ENCODE results near the gene AURKB. TPM values are rescaled to one million over a fixed set of nuclear protein-coding genes. Genes with fewer than 3 reads are reported as not detected.

AURKB gene
- polyA plus RNA-seq, 4 donors: 25.7 to 35.6 (median 31.6) TPM

DNA sequence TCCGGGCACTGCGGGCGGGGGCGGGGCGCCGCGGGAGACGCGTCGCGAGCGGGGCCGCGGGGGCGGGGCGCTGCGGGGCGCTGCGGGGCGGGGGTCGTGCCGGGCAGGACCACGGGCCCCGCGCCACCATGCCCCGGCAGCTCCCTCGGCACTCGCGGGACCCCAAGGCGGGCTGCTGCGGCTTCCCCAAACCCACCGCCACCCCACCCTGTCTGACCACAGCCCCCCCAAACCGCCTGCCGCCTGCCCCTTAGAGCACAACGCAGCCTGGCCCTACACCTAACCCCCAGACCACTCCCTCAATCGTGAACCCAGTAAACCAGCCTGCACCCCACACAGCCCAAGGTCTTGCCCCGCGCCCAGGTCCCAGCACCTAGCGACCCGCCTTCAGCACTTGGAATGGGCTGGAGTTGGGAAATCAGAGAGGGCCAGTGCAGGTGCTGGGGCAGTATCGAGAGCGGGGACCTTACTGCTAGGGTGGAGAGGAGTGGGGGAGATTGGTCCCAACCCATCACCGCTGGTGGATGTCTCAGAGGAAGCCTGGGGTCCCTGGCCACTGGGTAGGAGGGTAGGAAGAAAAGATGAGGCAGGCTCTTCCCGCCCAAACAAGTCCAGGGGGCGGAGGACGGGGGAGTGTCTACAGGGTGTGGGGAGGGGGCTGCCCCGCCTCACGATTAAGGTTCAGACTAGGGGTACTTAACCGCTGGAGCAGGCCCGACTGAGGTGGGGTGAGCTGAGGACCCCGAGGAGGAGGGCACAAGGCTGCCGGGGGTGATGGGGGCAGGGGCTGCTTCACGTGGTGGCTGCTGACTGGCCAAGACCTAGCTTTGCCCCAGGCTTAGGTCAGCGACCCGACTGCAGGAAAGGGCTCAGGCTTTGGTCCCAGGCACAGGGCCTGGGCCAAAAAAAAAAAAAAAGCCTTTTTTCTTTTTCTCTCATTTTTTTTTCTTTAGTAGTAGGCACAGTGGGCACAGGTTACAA lies 47.1 kb downstream of the AURKB start:
- DNase-seq (ENCODE audit: low read depth in 4 of 4, low spot score in 3 of 4): no peak

DNA sequence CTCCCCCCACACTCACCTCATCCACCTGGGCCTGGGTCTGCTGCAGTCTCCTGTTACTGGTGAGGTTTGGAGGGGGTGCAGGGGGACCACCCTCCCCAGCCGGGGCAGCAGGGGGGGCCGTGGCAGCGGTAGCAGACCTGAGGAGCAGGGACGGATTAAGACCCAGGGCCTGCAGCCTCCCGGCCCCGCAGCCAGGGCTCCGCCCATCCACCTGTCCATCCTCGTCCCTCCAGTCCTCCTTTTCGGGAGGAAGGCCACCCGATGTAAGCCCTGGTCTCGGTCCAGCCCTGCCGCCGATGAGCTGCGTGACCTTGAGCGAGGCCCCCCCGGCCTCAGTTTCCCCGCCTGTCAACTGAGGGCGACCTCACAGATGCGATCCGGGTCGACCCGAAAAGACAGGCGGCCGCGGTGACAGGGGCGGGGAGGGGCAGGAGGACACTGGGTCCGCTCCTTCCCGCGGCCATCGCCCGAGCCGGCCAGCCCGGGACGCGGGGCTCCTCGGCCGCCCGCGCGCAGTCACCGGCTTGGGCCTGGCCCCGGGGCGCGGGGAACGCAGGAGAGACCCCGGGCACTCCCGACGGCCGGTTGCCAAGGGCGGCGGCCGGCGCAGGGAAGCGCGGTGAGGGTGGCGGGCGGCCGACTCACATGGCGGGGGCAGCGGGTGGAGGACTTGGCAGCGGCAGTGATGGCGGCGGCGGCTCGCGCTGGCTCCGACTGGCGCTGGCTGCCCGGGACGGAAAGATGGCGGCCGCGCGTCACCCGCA lies 48.0 kb downstream of the AURKB start, which contains the start of gene VAMP2:
VAMP2 (minus strand) TSS at position 716 of the 764 bp plus-strand sequence; CDS start at position 647, 69 bp downstream.
- no peak for DNase-seq (ENCODE audit: low read depth in 4 of 4, low spot score in 3 of 4)

GRCh38 chr17:8161289-8162232 lies 48.8 kb downstream of the AURKB start:
- no peak for DNase-seq (ENCODE audit: low read depth in 4 of 4, low spot score in 3 of 4)

GRCh38 chr17:8160741-8161221 lies 49.6 kb downstream of the AURKB start:
- no peak for DNase-seq (ENCODE audit: low read depth in 4 of 4, low spot score in 3 of 4)

GRCh38 chr17:8160224-8160577 lies 50.2 kb downstream of the AURKB start:
- DNase-seq (ENCODE audit: low read depth in 4 of 4, low spot score in 3 of 4): no peak

DNA sequence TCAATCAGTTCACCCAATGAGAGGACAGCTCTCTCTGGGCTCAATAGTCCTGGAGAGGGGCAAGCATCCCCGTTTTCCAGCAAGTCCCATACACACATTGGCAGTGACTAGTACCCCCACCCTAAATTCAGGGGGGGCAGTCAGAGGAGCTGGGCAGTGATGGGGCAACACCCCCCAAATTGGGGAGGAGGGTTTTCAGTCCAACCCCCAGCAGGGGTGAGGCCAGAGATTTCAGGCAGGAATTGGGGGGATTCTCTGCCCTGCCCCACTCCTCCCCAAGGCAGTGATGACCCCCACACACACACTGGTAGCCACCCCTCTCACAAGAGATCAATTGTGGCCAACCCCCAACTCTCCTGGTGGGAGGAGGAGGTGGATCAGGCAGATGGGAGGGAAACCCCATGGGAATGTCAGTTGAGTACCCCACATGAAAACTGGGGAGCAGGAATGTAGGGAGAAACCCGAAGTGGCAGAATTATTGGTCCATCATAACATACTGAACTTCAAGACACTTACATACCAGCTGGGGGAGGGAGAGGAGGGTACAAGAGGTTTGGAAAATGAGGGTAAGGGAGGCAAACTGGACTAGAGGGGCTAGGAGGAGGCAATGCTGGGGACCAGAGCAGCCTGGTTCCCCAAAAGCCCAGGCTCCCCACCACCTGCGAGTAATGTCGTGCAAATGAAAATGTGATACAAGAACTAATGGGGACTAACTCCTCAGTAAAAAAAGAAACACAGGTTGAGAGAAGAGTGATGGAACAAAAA lies 50.7 kb downstream of the AURKB start:
- DNase-seq (ENCODE audit: low read depth in 4 of 4, low spot score in 3 of 4): no peak

GRCh38 chr17:8159032-8159400 lies 51.4 kb downstream of the AURKB start:
- no peak for DNase-seq (ENCODE audit: low read depth in 4 of 4, low spot score in 3 of 4)

DNA sequence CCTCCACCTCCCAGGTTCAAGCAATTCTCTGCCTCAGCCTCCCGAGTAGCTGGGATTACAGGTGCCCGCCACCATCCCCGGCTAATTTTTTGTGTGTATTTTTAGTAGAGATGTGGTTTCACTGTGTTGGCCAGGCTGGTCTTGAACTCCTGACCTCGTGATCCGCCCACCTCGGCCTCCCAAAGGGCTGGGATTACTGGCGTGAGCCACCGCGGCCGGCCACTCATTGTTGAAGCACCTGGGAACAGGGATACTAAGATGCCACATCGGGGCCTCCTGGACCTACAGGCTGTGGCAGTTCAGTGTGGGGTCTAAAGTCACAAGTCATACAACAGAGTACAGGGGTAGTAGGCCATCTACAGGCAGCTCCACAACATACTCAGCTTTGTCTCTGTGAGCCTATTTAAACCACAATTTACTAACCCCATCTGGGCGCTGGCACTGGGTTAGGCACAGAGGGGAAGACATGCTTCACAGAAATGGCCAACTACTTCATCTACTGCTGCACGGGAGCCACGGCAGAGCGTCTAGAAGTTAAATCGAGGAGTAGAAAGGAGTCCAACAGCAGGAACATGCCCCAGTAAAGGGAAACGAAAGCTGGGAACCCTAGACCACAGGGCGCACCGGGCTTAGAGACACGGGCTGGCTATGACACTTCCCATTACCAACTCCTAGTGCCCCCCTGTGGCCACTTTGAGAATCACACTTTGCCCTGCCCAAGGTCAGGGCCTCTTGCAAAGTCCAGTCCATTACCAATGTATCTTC lies 51.9 kb downstream of the AURKB start:
- DNase-seq (ENCODE audit: low read depth in 4 of 4, low spot score in 3 of 4): no peak

GRCh38 chr17:8156246-8156992 lies 54.0 kb downstream of the AURKB start:
- DNase-seq (ENCODE audit: low read depth in 4 of 4, low spot score in 3 of 4): peak; percentile 99 to 100 (median 100)

GRCh38 chr17:8155996-8156245 lies 54.5 kb downstream of the AURKB start:
- no peak for DNase-seq (ENCODE audit: low read depth in 4 of 4, low spot score in 3 of 4)

DNA sequence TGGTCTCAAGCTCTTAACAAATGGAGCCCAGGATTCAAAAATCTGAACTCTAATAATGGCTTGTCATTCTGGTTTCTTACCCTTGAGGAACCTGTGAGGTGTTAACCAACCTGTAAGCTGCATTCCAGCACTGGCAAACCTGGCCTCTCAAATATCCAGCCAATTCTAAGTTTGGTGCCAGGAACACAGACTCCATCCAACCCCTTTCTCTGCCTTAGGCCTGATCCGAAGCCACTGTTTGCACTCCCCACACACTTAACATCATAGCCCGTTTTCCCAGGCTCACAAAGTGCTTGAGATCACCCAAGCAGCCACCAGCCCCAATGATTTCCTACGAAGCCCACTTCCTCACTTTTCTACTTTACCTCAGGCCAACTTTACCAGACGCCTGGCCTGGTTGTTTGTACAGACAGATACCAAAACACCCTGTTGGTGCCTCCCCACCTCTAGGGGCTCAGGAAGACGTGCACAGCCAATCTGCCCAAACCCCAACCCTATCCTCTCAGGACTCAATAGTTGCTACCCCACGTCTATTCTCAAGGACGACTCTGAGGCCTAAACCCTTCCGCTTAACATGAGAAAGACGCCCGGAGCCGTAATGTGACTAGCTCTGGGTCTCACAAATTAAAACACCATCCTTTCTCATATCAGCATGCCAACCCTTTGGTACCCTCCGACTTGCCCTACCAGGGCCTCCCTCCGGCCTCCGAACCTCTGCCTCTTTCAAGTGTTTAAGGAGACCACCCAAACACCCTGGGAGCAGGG lies 55.0 kb downstream of the AURKB start:
- DNase-seq (ENCODE audit: low read depth in 4 of 4, low spot score in 3 of 4): no peak

Other genes starting within 250 kb of the AURKB start
- under 1 TPM in 3 of 4 donors, not detected in 1; 0.10 to 0.34 (median 0.18) TPM for gene GUCY2D, start 208.0 kb downstream of the AURKB start, polyA plus RNA-seq (ENCODE audit: insufficient read length in 4 of 4)
- gene ALOX15B, start 171.5 kb downstream of the AURKB start, polyA plus RNA-seq (ENCODE audit: insufficient read length in 4 of 4): 1 to 10 TPM in 1 of 4 donors, under 1 TPM in 2, not detected in 1; 0.72 to 1.8 (median 0.95) TPM
- gene ALOX12B, start 122.9 kb downstream of the AURKB start, polyA plus RNA-seq (ENCODE audit: insufficient read length in 4 of 4): 1 to 10 TPM in 1 of 4 donors, under 1 TPM in 2, not detected in 1; 0.54 to 1.1 (median 0.72) TPM
- gene ALOXE3, start 92.1 kb downstream of the AURKB start, polyA plus RNA-seq (ENCODE audit: insufficient read length in 4 of 4): under 1 TPM in 1 of 4 donors, not detected in 3; 0.24 TPM
- gene HES7, start 86.5 kb downstream of the AURKB start, polyA plus RNA-seq (ENCODE audit: insufficient read length in 4 of 4): under 1 TPM in 1 of 4 donors, not detected in 3; 0.10 TPM
- gene PER1, start 58.2 kb downstream of the AURKB start, polyA plus RNA-seq (ENCODE audit: insufficient read length in 4 of 4): 10 to 100 TPM; 19.6 to 94.0 (median 29.7) TPM
- 100 to 1,000 TPM; 108 to 140 (median 118) TPM for gene VAMP2, start 47.6 kb downstream of the AURKB start, polyA plus RNA-seq (ENCODE audit: insufficient read length in 4 of 4)
- 10 to 100 TPM; 13.6 to 25.0 (median 24.3) TPM for gene TMEM107, start 34.2 kb downstream of the AURKB start, polyA plus RNA-seq (ENCODE audit: insufficient read length in 4 of 4)
- gene BORCS6, start 20.4 kb downstream of the AURKB start, polyA plus RNA-seq (ENCODE audit: insufficient read length in 4 of 4): 1 to 10 TPM; 3.0 to 5.0 (median 3.6) TPM
- gene CTC1, start 37.5 kb upstream of the AURKB start, polyA plus RNA-seq (ENCODE audit: insufficient read length in 4 of 4): 10 to 100 TPM; 20.9 to 44.8 (median 30.1) TPM
- 10 to 100 TPM; 29.2 to 45.8 (median 41.8) TPM for gene PFAS, start 38.7 kb upstream of the AURKB start, polyA plus RNA-seq (ENCODE audit: insufficient read length in 4 of 4)
- gene RANGRF, start 78.1 kb upstream of the AURKB start, polyA plus RNA-seq (ENCODE audit: insufficient read length in 4 of 4): 10 to 100 TPM; 25.0 to 30.9 (median 26.7) TPM
- 1 to 10 TPM; 3.3 to 5.6 (median 3.6) TPM for gene SLC25A35, start 84.8 kb upstream of the AURKB start, polyA plus RNA-seq (ENCODE audit: insufficient read length in 4 of 4)
- 10 to 100 TPM in 3 of 4 donors, 1 to 10 TPM in 1; 9.2 to 18.3 (median 16.4) TPM for gene ARHGEF15, start 99.7 kb upstream of the AURKB start, polyA plus RNA-seq (ENCODE audit: insufficient read length in 4 of 4)
- not detected for gene ODF4, start 129.3 kb upstream of the AURKB start, polyA plus RNA-seq (ENCODE audit: insufficient read length in 4 of 4)
- 1,000 to 10,000 TPM; 2,282 to 2,993 (median 2,635) TPM for gene RPL26, start 172.6 kb upstream of the AURKB start, polyA plus RNA-seq (ENCODE audit: insufficient read length in 4 of 4)
- gene RNF222, start 187.3 kb upstream of the AURKB start, polyA plus RNA-seq (ENCODE audit: insufficient read length in 4 of 4): under 1 TPM in 2 of 4 donors, not detected in 2; 0.07 to 0.12 TPM
- 10 to 100 TPM; 43.6 to 57.2 (median 51.1) TPM for gene NDEL1, start 225.3 kb upstream of the AURKB start, polyA plus RNA-seq (ENCODE audit: insufficient read length in 4 of 4)